GM21619 (cell line): ENCODE results near the gene HNRNPF.
"Not testable (repeated sequence)": the region's sequence is repeated elsewhere in the genome, so short reads cannot be mapped to it uniquely, and the experiment has no call there.

ENCODE experiments used
- ATAC-seq: cut with Tn5 transposase; IDR thresholded peaks from one replicate; pipeline ENCODE4 v1.9.1; 2021; ENCODE audit not compliant: unreplicated experiment

HNRNPF gene

GRCh38 chr10:43396928-43397624 lies 11.9 kb downstream of the HNRNPF start:
- peak; percentile 84 for ATAC-seq

- peak; percentile 49 for ATAC-seq
Observed at GRCh38 chr10:43396061-43396927, 12.7 kb downstream of the HNRNPF start.

GRCh38 chr10:43395571-43396060 lies 13.4 kb downstream of the HNRNPF start:
- ATAC-seq = no peak

- no peak for ATAC-seq
Observed at GRCh38 chr10:43394868-43395267, 14.1 kb downstream of the HNRNPF start.

GRCh38 chr10:43393606-43394360 lies 15.2 kb downstream of the HNRNPF start:
- no peak for ATAC-seq

- not testable (repeated sequence) for ATAC-seq
Observed at GRCh38 chr10:43393186-43393585, 15.8 kb downstream of the HNRNPF start.

GRCh38 chr10:43392748-43393147 lies 16.2 kb downstream of the HNRNPF start:
- ATAC-seq = no peak

GRCh38 chr10:43391496-43391895 lies 17.5 kb downstream of the HNRNPF start:
- no peak for ATAC-seq

GRCh38 chr10:43390759-43391158 lies 18.2 kb downstream of the HNRNPF start:
- no peak for ATAC-seq

GRCh38 chr10:43390333-43390732 lies 18.7 kb downstream of the HNRNPF start:
- ATAC-seq = no peak

GRCh38 chr10:43389867-43390266 lies 19.1 kb downstream of the HNRNPF start:
- no peak for ATAC-seq

GRCh38 chr10:43387678-43388032 lies 21.3 kb downstream of the HNRNPF start:
- ATAC-seq = no peak

GRCh38 chr10:43386981-43387677 lies 21.9 kb downstream of the HNRNPF start:
- ATAC-seq = no peak

- no peak for ATAC-seq
Observed at GRCh38 chr10:43386549-43386948, 22.4 kb downstream of the HNRNPF start.

- ATAC-seq = no peak
Observed at GRCh38 chr10:43385412-43386004, 23.5 kb downstream of the HNRNPF start.

GRCh38 chr10:43384252-43385221 lies 24.4 kb downstream of the HNRNPF start:
- ATAC-seq = no peak

- ATAC-seq = no peak
Observed at GRCh38 chr10:43383204-43383971, 25.6 kb downstream of the HNRNPF start.

GRCh38 chr10:43380610-43381222 lies 28.3 kb downstream of the HNRNPF start:
- no peak for ATAC-seq
